ENCODE results near the gene FMO3. TPM values are rescaled to one million over a fixed set of nuclear protein-coding genes. Genes with fewer than 3 reads are reported as not detected.

The FMO3 gene
- total and polyA plus RNA-seq, 2 donors (not counting 1 experiment from before 2014, with no cell fraction given), result 76.3 to 148 TPM

- H3K9me3 ChIP-seq (ENCODE audit: control insufficient read depth, insufficient read depth, low read depth, low read length), result no peaks in the 10 kb centered on the region
- H3K27me3 ChIP-seq (ENCODE audit: control insufficient read depth, insufficient read depth, low read length), result no peaks in the 10 kb centered on the region
- H3K4me2 ChIP-seq (ENCODE audit: extremely low read depth, insufficient read depth, low read length), result peak overlapping the region; percentile 45
- no peak overlapping the region for H2AFZ ChIP-seq (ENCODE audit: low read length)
- peak overlapping the region; percentile 80 for H3K27ac ChIP-seq (ENCODE audit: insufficient read depth, low read length)
- H3K79me2 ChIP-seq (ENCODE audit: control insufficient read depth, insufficient read depth, low read length), result no peaks in the 10 kb centered on the region
- H4K20me1 ChIP-seq (ENCODE audit: control insufficient read depth, extremely low read depth, insufficient read depth, low read length), result no peaks in the 10 kb centered on the region
- H3K9ac ChIP-seq (ENCODE audit: insufficient read depth, low read length), result no peak overlapping the region
- peak; percentile 68 to 92 for DNase-seq (ENCODE audit: low read depth in 2 of 2)
- H3K4me1 ChIP-seq (ENCODE audit: control insufficient read depth, extremely low read depth, insufficient read depth, low read length), result peaks cover 20% of the 10 kb centered on the region
- no peaks in the 10 kb centered on the region for H3K36me3 ChIP-seq (ENCODE audit: control insufficient read depth, insufficient read depth, low read length)
- TF ChIP-seq CTCF (conservative IDR thresholded peaks at IDR 0.05 in 1 of 2, IDR thresholded peaks at IDR 0.05 in 1 of 2; ENCODE audit: low read depth in 1 of 2, low read length in 2 of 2) (no peak), EZH2 (IDR thresholded peaks at IDR 0.05; ENCODE audit: low read length, missing control alignments) (no peak)
- peak overlapping the region in 1 of 4 experiments; percentile 10 for H3K4me3 ChIP-seq (replicated peaks in 1 of 4; ENCODE audit: control extremely low read depth in 1 of 4, insufficient read depth in 1 of 4, low read depth in 3 of 4, low read length in 4 of 4)
Measured at GRCh38 chr1:171142416-171143385, 52.0 kb downstream of the FMO3 start.

DNA sequence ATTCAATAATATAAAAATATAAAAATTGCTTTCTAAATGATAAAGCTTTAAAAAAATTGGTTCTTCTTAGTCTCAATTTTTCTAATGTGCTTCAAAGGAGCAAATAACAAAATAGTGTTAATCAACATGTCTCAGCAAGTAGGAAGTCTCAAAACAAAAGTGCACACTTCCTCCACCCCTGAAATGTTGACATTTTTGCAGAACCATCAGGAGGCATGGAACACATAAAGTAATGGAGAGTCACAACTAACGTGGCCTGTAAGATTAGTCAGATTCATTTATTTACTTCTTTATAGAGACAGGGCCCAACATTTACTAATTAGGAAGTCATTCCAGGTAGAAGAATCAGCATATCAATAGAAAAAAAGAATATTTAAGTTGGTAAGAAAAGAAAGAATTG lies 59.5 kb downstream of the FMO3 start:
- H3K4me3 ChIP-seq (replicated peaks in 1 of 4; ENCODE audit: control extremely low read depth in 1 of 4, insufficient read depth in 1 of 4, low read depth in 3 of 4, low read length in 4 of 4), result no peak overlapping the region
- no peaks in the 10 kb centered on the region for H3K9me3 ChIP-seq (ENCODE audit: control insufficient read depth, insufficient read depth, low read depth, low read length)
- no peak overlapping the region for H3K27ac ChIP-seq (ENCODE audit: insufficient read depth, low read length)
- no peaks in the 10 kb centered on the region for H4K20me1 ChIP-seq (ENCODE audit: control insufficient read depth, extremely low read depth, insufficient read depth, low read length)
- no peak for DNase-seq (ENCODE audit: low read depth in 2 of 2)
- H3K27me3 ChIP-seq (ENCODE audit: control insufficient read depth, insufficient read depth, low read length), result no peaks in the 10 kb centered on the region
- H3K36me3 ChIP-seq (ENCODE audit: control insufficient read depth, insufficient read depth, low read length), result no peaks in the 10 kb centered on the region
- H3K9ac ChIP-seq (ENCODE audit: insufficient read depth, low read length), result no peak overlapping the region
- TF ChIP-seq CTCF (conservative IDR thresholded peaks at IDR 0.05 in 1 of 2, IDR thresholded peaks at IDR 0.05 in 1 of 2; ENCODE audit: low read depth in 1 of 2, low read length in 2 of 2), result no peak
- no peak for TF ChIP-seq EZH2 (IDR thresholded peaks at IDR 0.05; ENCODE audit: low read length, missing control alignments)
- no peak overlapping the region for H2AFZ ChIP-seq (ENCODE audit: low read length)
- no peaks in the 10 kb centered on the region for H3K79me2 ChIP-seq (ENCODE audit: control insufficient read depth, insufficient read depth, low read length)
- H3K4me2 ChIP-seq (ENCODE audit: extremely low read depth, insufficient read depth, low read length), result no peak overlapping the region
- no peaks in the 10 kb centered on the region for H3K4me1 ChIP-seq (ENCODE audit: control insufficient read depth, extremely low read depth, insufficient read depth, low read length)

DNA sequence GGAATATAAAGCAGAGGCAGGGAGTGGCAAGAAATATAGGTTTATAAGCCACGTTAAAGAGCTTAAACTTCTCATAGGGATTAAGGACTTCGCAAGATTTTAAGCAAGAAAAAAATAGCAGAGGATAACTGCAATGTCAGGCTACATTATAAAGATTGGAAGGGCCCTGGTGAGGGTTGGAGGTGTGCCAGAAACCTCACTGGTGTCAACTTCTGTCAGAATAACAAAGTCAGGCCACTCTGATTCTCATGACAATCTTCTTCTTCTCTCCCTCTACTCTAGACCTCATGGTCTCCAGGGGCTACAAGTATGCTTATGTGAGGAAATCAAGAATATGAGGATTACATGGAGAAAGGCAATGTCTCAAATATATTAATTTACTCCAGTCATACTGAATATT lies 61.8 kb downstream of the FMO3 start:
- no peaks in the 10 kb centered on the region for H3K36me3 ChIP-seq (ENCODE audit: control insufficient read depth, insufficient read depth, low read length)
- no peak overlapping the region for H3K4me2 ChIP-seq (ENCODE audit: extremely low read depth, insufficient read depth, low read length)
- no peaks in the 10 kb centered on the region for H3K79me2 ChIP-seq (ENCODE audit: control insufficient read depth, insufficient read depth, low read length)
- no peak overlapping the region for H3K27ac ChIP-seq (ENCODE audit: insufficient read depth, low read length)
- no peak for TF ChIP-seq EZH2 (IDR thresholded peaks at IDR 0.05; ENCODE audit: low read length, missing control alignments)
- TF ChIP-seq CTCF (conservative IDR thresholded peaks at IDR 0.05 in 1 of 2, IDR thresholded peaks at IDR 0.05 in 1 of 2; ENCODE audit: low read depth in 1 of 2, low read length in 2 of 2), result no peak
- no peak overlapping the region for H3K9ac ChIP-seq (ENCODE audit: insufficient read depth, low read length)
- no peak overlapping the region for H2AFZ ChIP-seq (ENCODE audit: low read length)
- H3K4me1 ChIP-seq (ENCODE audit: control insufficient read depth, extremely low read depth, insufficient read depth, low read length), result no peaks in the 10 kb centered on the region
- H3K9me3 ChIP-seq (ENCODE audit: control insufficient read depth, insufficient read depth, low read depth, low read length), result no peaks in the 10 kb centered on the region
- DNase-seq (ENCODE audit: low read depth in 2 of 2), result no peak
- no peaks in the 10 kb centered on the region for H3K27me3 ChIP-seq (ENCODE audit: control insufficient read depth, insufficient read depth, low read length)
- H3K4me3 ChIP-seq (replicated peaks in 1 of 4; ENCODE audit: control extremely low read depth in 1 of 4, insufficient read depth in 1 of 4, low read depth in 3 of 4, low read length in 4 of 4), result no peak overlapping the region
- no peaks in the 10 kb centered on the region for H4K20me1 ChIP-seq (ENCODE audit: control insufficient read depth, extremely low read depth, insufficient read depth, low read length)
